HG03025 (cell line): ENCODE measurements around the gene CCDC150.
"Not testable (repeated sequence)": the region's sequence is repeated elsewhere in the genome, so short reads cannot be mapped to it uniquely, and the experiment has no call there.

Experiments used
- ATAC-seq: cut with Tn5 transposase; IDR thresholded peaks from one replicate; pipeline ENCODE4 v1.9.1; 2021; ENCODE audit warnings: mild to moderate bottlenecking, moderate library complexity; ENCODE audit not compliant: unreplicated experiment, low FRiP score

The CCDC150 gene

GRCh38 chr2:196703695-196704094 lies 64.2 kb downstream of the CCDC150 start:
- no peak for ATAC-seq

GRCh38 chr2:196710056-196710455 lies 70.5 kb downstream of the CCDC150 start:
- not testable (repeated sequence) for ATAC-seq

- ATAC-seq = no peak
Observed at GRCh38 chr2:196711625-196712024, 72.1 kb downstream of the CCDC150 start.

GRCh38 chr2:196712867-196713266 lies 73.4 kb downstream of the CCDC150 start:
- ATAC-seq = no peak

- no peak for ATAC-seq
Observed at GRCh38 chr2:196718419-196719109, 79.0 kb downstream of the CCDC150 start.

GRCh38 chr2:196719110-196719872 lies 79.8 kb downstream of the CCDC150 start:
- ATAC-seq = no peak

GRCh38 chr2:196723571-196723970 lies 84.1 kb downstream of the CCDC150 start:
- ATAC-seq = no peak

GRCh38 chr2:196725218-196725617 lies 85.7 kb downstream of the CCDC150 start:
- ATAC-seq = no peak

- peak; percentile 57 for ATAC-seq
Observed at GRCh38 chr2:196725882-196726281, 86.4 kb downstream of the CCDC150 start.

- no peak for ATAC-seq
Observed at GRCh38 chr2:196729418-196729817, 89.9 kb downstream of the CCDC150 start.

- ATAC-seq = not testable (repeated sequence)
Observed at GRCh38 chr2:196736646-196737045, 97.1 kb downstream of the CCDC150 start.

- no peak for ATAC-seq
Observed at GRCh38 chr2:196737046-196737445, 97.5 kb downstream of the CCDC150 start.

- no peak for ATAC-seq
Observed at GRCh38 chr2:196739031-196739430, 99.5 kb downstream of the CCDC150 start.

GRCh38 chr2:196742216-196742615 lies 102.7 kb downstream of the CCDC150 start:
- no peak for ATAC-seq

GRCh38 chr2:196742685-196743084 lies 103.2 kb downstream of the CCDC150 start:
- no peak for ATAC-seq

GRCh38 chr2:196743165-196743564 lies 103.7 kb downstream of the CCDC150 start:
- no peak for ATAC-seq

- ATAC-seq = no peak
Observed at GRCh38 chr2:196745711-196746110, 106.2 kb downstream of the CCDC150 start.

GRCh38 chr2:196747400-196747799 lies 107.9 kb downstream of the CCDC150 start:
- ATAC-seq = no peak

GRCh38 chr2:196748123-196748522 lies 108.6 kb downstream of the CCDC150 start:
- no peak for ATAC-seq

GRCh38 chr2:196750291-196750923 lies 110.9 kb downstream of the CCDC150 start:
- peak; percentile 32 for ATAC-seq

GRCh38 chr2:196750977-196751631 lies 111.6 kb downstream of the CCDC150 start:
- peak; percentile 97 for ATAC-seq
